Activated CD8-positive, alpha-beta T cell treated with anti-CD3 and anti-CD28 coated beads, Interleukin-2, amount 10 ng/mL, durations not matched to agents 7 days and 5 days (primary cell): ENCODE data around the gene ARPC1B. TPM values are rescaled to one million over a fixed set of nuclear protein-coding genes. Genes with fewer than 3 reads are reported as not detected.
"Not testable (repeated sequence)": the region's sequence is repeated elsewhere in the genome, so short reads cannot be mapped to it uniquely, and the experiment has no call there.

Experiments
- ATAC-seq: fragments of 150-1000 bp; cut with Tn5 transposase; one replicate; pipeline ENCODE4 v1.10.0; 2021; ENCODE audit warnings: moderate library complexity
- CTCF ChIA-PET: fragments of 350-600 bp; sonication (Branson Sonifier 250); formaldehyde crosslinking; loops from one replicate; lab custom pipeline; 2021; ENCODE audit warnings: antibody characterized with exemption; lab: Charles Lee
- POLR2A ChIA-PET: fragments of 350-600 bp; sonication (Branson Sonifier 250); formaldehyde crosslinking; loops from one replicate; lab custom pipeline; 2021; ENCODE audit warnings: antibody characterized with exemption; lab: Charles Lee
- DNase-seq: peaks from one replicate; pipeline ENCODE4 v3.0.0-alpha.2; 2020
- H3K27ac Mint-ChIP-seq: one replicate; pipeline ENCODE4 v1.8.0; 2021; ENCODE audit warnings: mild to moderate bottlenecking, mixed read lengths
- H3K27me3 Mint-ChIP-seq: one replicate; pipeline ENCODE4 v1.8.0; 2021; ENCODE audit warnings: low read depth, mixed read lengths
- H3K36me3 Mint-ChIP-seq: one replicate; pipeline ENCODE4 v1.8.0; 2021; ENCODE audit warnings: low read depth, mixed read lengths
- H3K4me1 Mint-ChIP-seq: one replicate; pipeline ENCODE4 v1.8.0; 2021; ENCODE audit warnings: low read depth, mixed read lengths
- H3K4me3 Mint-ChIP-seq: one replicate; pipeline ENCODE4 v1.8.0; 2021; ENCODE audit warnings: mild to moderate bottlenecking, mixed read lengths
- H3K9me3 Mint-ChIP-seq: one replicate; pipeline ENCODE4 v1.8.0; 2022; ENCODE audit warnings: mixed read lengths; ENCODE audit not compliant: insufficient read depth
- total RNA-seq, 2 experiments: library from RNA; stranded (reverse); gene quantifications; one replicate each; pipeline ENCODE4 v1.2.3, GENCODE V29; 2021

ARPC1B gene
- total RNA-seq, 2 experiments from 2014 or later = 408 to 412 TPM

- H3K4me3 Mint-ChIP-seq = no peak overlapping the region
- CTCF ChIA-PET = interaction anchor here (0.6 to 1.4 kb wide), 2 partner anchors 17 to 24 kb away, joined by 3 to 4 read pairs; no protein-coding TSS in a partner anchor
- DNase-seq = no peak
- POLR2A ChIA-PET = interaction anchor here (0.5 to 0.7 kb wide), 3 partner anchors 17 to 300 kb away, joined by 3 to 5 read pairs (median 3); no protein-coding TSS in a partner anchor
- H3K36me3 Mint-ChIP-seq = peaks cover 28% of the 10 kb centered on the region
- peaks cover 37% of the 10 kb centered on the region for H3K4me1 Mint-ChIP-seq
- H3K27me3 Mint-ChIP-seq = no peaks in the 10 kb centered on the region
- H3K9me3 Mint-ChIP-seq = no peaks in the 10 kb centered on the region
- H3K27ac Mint-ChIP-seq = no peak overlapping the region
- no peak for ATAC-seq
Measured at GRCh38 chr7:99369767-99370391, 4.7 kb upstream of the ARPC1B start.

- DNase-seq (no peak), ATAC-seq (no peak)
- H3K36me3 Mint-ChIP-seq = peaks cover 21% of the 10 kb centered on the region
- H3K4me1 Mint-ChIP-seq = peaks cover 38% of the 10 kb centered on the region
- no peaks in the 10 kb centered on the region for H3K27me3 Mint-ChIP-seq
- POLR2A ChIA-PET = interaction anchor here (6.7 kb wide), 1 partner anchor 36 kb away, joined by 53 read pairs; the partner anchor contains the start of genes BUD31 and PDAP1
- H3K9me3 Mint-ChIP-seq = no peaks in the 10 kb centered on the region
- CTCF ChIA-PET = no interaction called here
- no peak overlapping the region for H3K4me3 Mint-ChIP-seq
- H3K27ac Mint-ChIP-seq = no peak overlapping the region
Measured at GRCh38 chr7:99371376-99371920, 3.1 kb upstream of the ARPC1B start.

- H3K27me3 Mint-ChIP-seq = no peaks in the 10 kb centered on the region
- ChIA-PET CTCF (interaction anchor here (1.1 to 1.6 kb wide), 2 partner anchors 14 to 41 kb away, joined by 3 to 6 read pairs; no protein-coding TSS in a partner anchor), POLR2A (interaction anchor here (6.7 kb wide), 1 partner anchor 35 kb away, joined by 53 read pairs; the partner anchor contains the start of genes BUD31 and PDAP1)
- ATAC-seq = no peak
- H3K36me3 Mint-ChIP-seq = peaks cover 21% of the 10 kb centered on the region
- H3K27ac Mint-ChIP-seq = peak overlapping the region; percentile 43
- peaks cover 47% of the 10 kb centered on the region for H3K4me1 Mint-ChIP-seq
- peak overlapping the region; percentile 78 for H3K4me3 Mint-ChIP-seq
- no peak for DNase-seq
- no peaks in the 10 kb centered on the region for H3K9me3 Mint-ChIP-seq
Measured at GRCh38 chr7:99372275-99373090, 2.0 kb upstream of the ARPC1B start.

GRCh38 chr7:99373091-99374066 lies 1.2 kb upstream of the ARPC1B start:
- peaks cover 55% of the 10 kb centered on the region for H3K4me1 Mint-ChIP-seq
- DNase-seq (no peak), ATAC-seq (no peak)
- H3K27ac Mint-ChIP-seq = peak overlapping the region; percentile 74
- POLR2A ChIA-PET = interaction anchor here (6.7 kb wide), 1 partner anchor 35 kb away, joined by 53 read pairs; the partner anchor contains the start of genes BUD31 and PDAP1
- H3K4me3 Mint-ChIP-seq = peak overlapping the region; percentile 78
- no peaks in the 10 kb centered on the region for H3K27me3 Mint-ChIP-seq
- H3K9me3 Mint-ChIP-seq = no peaks in the 10 kb centered on the region
- peaks cover 28% of the 10 kb centered on the region for H3K36me3 Mint-ChIP-seq
- CTCF ChIA-PET = interaction anchor here (1.0 to 1.6 kb wide), 4 partner anchors 8 to 42 kb away, joined by 3 to 6 read pairs (median 4); no protein-coding TSS in a partner anchor

- Mint-ChIP-seq H3K36me3 (peaks cover 31% of the 10 kb centered on the region), H3K4me1 (peaks cover 53% of the 10 kb centered on the region), H3K4me3 (peak overlapping the region; percentile 78), H3K27me3 (no peaks in the 10 kb centered on the region), H3K9me3 (no peaks in the 10 kb centered on the region), H3K27ac (peak overlapping the region; percentile 83)
- ATAC-seq (peak; percentile 65), DNase-seq (peak; percentile 74)
- ChIA-PET CTCF (interaction anchor here (1.2 kb wide), 1 partner anchor 32 kb away, joined by 3 read pairs; no protein-coding TSS in a partner anchor), POLR2A (interaction anchor here (0.5 to 6.7 kb wide), 9 partner anchors 11 to 185 kb away, joined by 3 to 53 read pairs (median 3); partner anchors contain the start of genes ARPC1A, BUD31, PDAP1 and ZNF394)
Measured at GRCh38 chr7:99375070-99375807, 709 bp downstream of the ARPC1B start.

GRCh38 chr7:99379043-99379577 lies 4.6 kb downstream of the ARPC1B start:
- Mint-ChIP-seq H3K27ac (peak overlapping the region; percentile 93), H3K4me1 (peaks cover 66% of the 10 kb centered on the region), H3K9me3 (no peaks in the 10 kb centered on the region), H3K27me3 (no peaks in the 10 kb centered on the region), H3K36me3 (peaks cover 53% of the 10 kb centered on the region), H3K4me3 (peak overlapping the region; percentile 74)
- POLR2A ChIA-PET = interaction anchor here (1.3 to 2.8 kb wide), 2 partner anchors 29 to 54 kb away, joined by 3 to 34 read pairs; partner anchors contain the start of genes ARPC1A, BUD31 and PDAP1
- ATAC-seq = no peak
- CTCF ChIA-PET = interaction anchor here (1.0 to 1.2 kb wide), 2 partner anchors 22 to 29 kb away, joined by 3 to 4 read pairs; no protein-coding TSS in a partner anchor
- DNase-seq = peak; percentile 60

- peak overlapping the region; percentile 93 for H3K27ac Mint-ChIP-seq
- H3K4me1 Mint-ChIP-seq = peaks cover 71% of the 10 kb centered on the region
- CTCF ChIA-PET = interaction anchor here (1.0 to 1.2 kb wide), 2 partner anchors 21 to 28 kb away, joined by 3 to 4 read pairs; no protein-coding TSS in a partner anchor
- DNase-seq, H3K9me3 Mint-ChIP-seq, ATAC-seq, H3K27me3 Mint-ChIP-seq: not testable (repeated sequence)
- H3K36me3 Mint-ChIP-seq = peaks cover 57% of the 10 kb centered on the region
- POLR2A ChIA-PET = interaction anchor here (1.3 to 2.8 kb wide), 3 partner anchors 14 to 54 kb away, joined by 3 to 34 read pairs (median 10); partner anchors contain the start of genes ARPC1A, BUD31 and PDAP1
- H3K4me3 Mint-ChIP-seq = peak overlapping the region; percentile 74
Measured at GRCh38 chr7:99379693-99380031, 5.1 kb downstream of the ARPC1B start.

GRCh38 chr7:99380032-99380822 lies 5.7 kb downstream of the ARPC1B start:
- Mint-ChIP-seq H3K9me3 (no peaks in the 10 kb centered on the region), H3K36me3 (peaks cover 57% of the 10 kb centered on the region), H3K27ac (peak overlapping the region; percentile 93), H3K4me1 (peaks cover 71% of the 10 kb centered on the region), H3K4me3 (peak overlapping the region; percentile 74), H3K27me3 (no peaks in the 10 kb centered on the region)
- CTCF ChIA-PET = interaction anchor here (1.0 kb wide), 2 partner anchors 29 to 105 kb away, joined by 3 to 4 read pairs; partner anchors contain the start of gene BUD31
- POLR2A ChIA-PET = interaction anchor here (0.5 to 2.8 kb wide), 9 partner anchors 10 to 172 kb away, joined by 3 to 34 read pairs (median 3); partner anchors contain the start of genes ARPC1A, BUD31 and PDAP1
- DNase-seq (peak; percentile 49), ATAC-seq (peak; percentile 28)
